ENCODE results near the gene ACVR1B.
A peak's percentile ranks its signal among the peaks of the same experiment; 100 is the strongest.
"Not testable (repeated sequence)": the region's sequence is repeated elsewhere in the genome, so short reads cannot be mapped to it uniquely, and the experiment has no call there.

The ACVR1B gene

GRCh38 chr12:51970904-51971646, 19.6 kb downstream of the ACVR1B start:
- DNase-seq (ENCODE audit: low spot score) = peak; percentile 29

- DNase-seq (ENCODE audit: low spot score) = no peak
Observed at GRCh38 chr12:51971679-51972421, 20.4 kb downstream of the ACVR1B start.

- DNase-seq (ENCODE audit: low spot score) = no peak
Observed at GRCh38 chr12:51972422-51972812, 20.9 kb downstream of the ACVR1B start.

GRCh38 chr12:51972849-51973273, 21.4 kb downstream of the ACVR1B start:
- DNase-seq (ENCODE audit: low spot score) = no peak

GRCh38 chr12:51973560-51973959, 22.1 kb downstream of the ACVR1B start:
- no peak for DNase-seq (ENCODE audit: low spot score)

GRCh38 chr12:51974646-51975045, 23.1 kb downstream of the ACVR1B start:
- no peak for DNase-seq (ENCODE audit: low spot score)

GRCh38 chr12:51975196-51975595, 23.7 kb downstream of the ACVR1B start:
- no peak for DNase-seq (ENCODE audit: low spot score)

GRCh38 chr12:51976376-51977160, 25.1 kb downstream of the ACVR1B start:
- DNase-seq (ENCODE audit: low spot score) = no peak

- DNase-seq (ENCODE audit: low spot score) = no peak
Observed at GRCh38 chr12:51977320-51977753, 25.8 kb downstream of the ACVR1B start.

GRCh38 chr12:51979306-51979705, 27.8 kb downstream of the ACVR1B start:
- DNase-seq (ENCODE audit: low spot score) = not testable (repeated sequence)

GRCh38 chr12:51980051-51980808, 28.7 kb downstream of the ACVR1B start:
- DNase-seq (ENCODE audit: low spot score) = peak; percentile 82

- no peak for DNase-seq (ENCODE audit: low spot score)
Observed at GRCh38 chr12:51980809-51981127, 29.3 kb downstream of the ACVR1B start.

GRCh38 chr12:51984657-51985056, 33.2 kb downstream of the ACVR1B start:
- no peak for DNase-seq (ENCODE audit: low spot score)

- DNase-seq (ENCODE audit: low spot score) = no peak
Observed at GRCh38 chr12:51985154-51985835, 33.8 kb downstream of the ACVR1B start.

- no peak for DNase-seq (ENCODE audit: low spot score)
Observed at GRCh38 chr12:51986834-51987233, 35.3 kb downstream of the ACVR1B start.

- no peak for DNase-seq (ENCODE audit: low spot score)
Observed at GRCh38 chr12:51992246-51992645, 40.7 kb downstream of the ACVR1B start.

GRCh38 chr12:51994539-51994820, 43.0 kb downstream of the ACVR1B start:
- DNase-seq (ENCODE audit: low spot score) = no peak

- DNase-seq (ENCODE audit: low spot score) = no peak
Observed at GRCh38 chr12:51994959-51995358, 43.5 kb downstream of the ACVR1B start.

- no peak for DNase-seq (ENCODE audit: low spot score)
Observed at GRCh38 chr12:51997136-51997535, 45.6 kb downstream of the ACVR1B start.

- DNase-seq (ENCODE audit: low spot score) = no peak
Observed at GRCh38 chr12:52003016-52003550, 51.6 kb downstream of the ACVR1B start.

- DNase-seq (ENCODE audit: low spot score) = no peak
Observed at GRCh38 chr12:52003591-52003990, 52.1 kb downstream of the ACVR1B start.
